GM23248 (cell line): Measurements from ENCODE around the gene PIK3CB. TPM values are rescaled to one million over a fixed set of nuclear protein-coding genes. Genes with fewer than 3 reads are reported as not detected.
"Not testable (repeated sequence)": the region's sequence is repeated elsewhere in the genome, so short reads cannot be mapped to it uniquely, and the experiment has no call there.

ENCODE experiments used
- DNase-seq: peaks from one replicate; pipeline ENCODE4 v3.0.0-alpha.2; 2015
- H2AFZ ChIP-seq: fragments of 200-600 bp; sonication (generic); 2 replicates; pipeline ENCODE4 v1.6.1; 2016; ENCODE audit warnings: antibody characterized with exemption
- H3F3A ChIP-seq: fragments of 200-600 bp; sonication (generic); 2 replicates; pipeline ENCODE4 v1.6.1; 2016; ENCODE audit warnings: mild to moderate bottlenecking, antibody characterized with exemption, mixed run types; ENCODE audit not compliant: insufficient read depth
- H3K27ac ChIP-seq: fragments of 200-600 bp; sonication (generic); 2 replicates; pipeline ENCODE4 v1.5.1; 2016; ENCODE audit warnings: mild to moderate bottlenecking
- H3K27me3 ChIP-seq: fragments of 200-600 bp; sonication (generic); replicated peaks from 2 replicates; pipeline ENCODE4 v1.6.1; 2016; ENCODE audit warnings: mild to moderate bottlenecking; ENCODE audit not compliant: insufficient read depth
- H3K36me3 ChIP-seq: fragments of 200-600 bp; sonication (generic); 2 replicates; pipeline ENCODE4 v1.6.1; 2016; ENCODE audit warnings: low read depth, mild to moderate bottlenecking
- H3K4me1 ChIP-seq: fragments of 200-600 bp; sonication (generic); 2 replicates; pipeline ENCODE4 v1.6.1; 2016; ENCODE audit warnings: mild to moderate bottlenecking; ENCODE audit not compliant: insufficient read depth
- H3K4me2 ChIP-seq: fragments of 200-600 bp; sonication (generic); one replicate; pipeline ENCODE4 v1.6.1; 2016; ENCODE audit warnings: mild to moderate bottlenecking; ENCODE audit not compliant: unreplicated experiment
- H3K4me3 ChIP-seq: fragments of 200-600 bp; sonication (generic); 2 replicates; pipeline ENCODE4 v1.5.1; 2016; ENCODE audit warnings: mild to moderate bottlenecking
- H3K79me2 ChIP-seq: fragments of 200-600 bp; sonication (generic); 2 replicates; pipeline ENCODE4 v1.6.1; 2016; ENCODE audit warnings: mild to moderate bottlenecking; ENCODE audit not compliant: insufficient read depth
- H3K9ac ChIP-seq: fragments of 200-600 bp; sonication (generic); 2 replicates; pipeline ENCODE4 v1.6.1; 2016; ENCODE audit warnings: mild to moderate bottlenecking
- H3K9me2 ChIP-seq: fragments of 200-600 bp; sonication (generic); 2 replicates; pipeline ENCODE4 v1.6.1; 2016; ENCODE audit warnings: mixed run types, mild to moderate bottlenecking, moderate library complexity; ENCODE audit not compliant: insufficient read depth
- H3K9me3 ChIP-seq: fragments of 200-600 bp; sonication (generic); one replicate; pipeline ENCODE4 v1.6.1; 2017; ENCODE audit warnings: low read depth
- H4K20me1 ChIP-seq: fragments of 200-600 bp; sonication (generic); 2 replicates; pipeline ENCODE4 v1.6.0; 2016; ENCODE audit not compliant: insufficient read depth
- EZH2 ChIP-seq: fragments of 200-600 bp; sonication (generic); IDR thresholded peaks from 2 replicates; pipeline ENCODE4 v1.6.1; 2018; ENCODE audit warnings: antibody characterized with exemption, mild to moderate bottlenecking; ENCODE audit not compliant: insufficient read depth, poor library complexity, severe bottlenecking
- EZH2phosphoT487 ChIP-seq: fragments of 200-600 bp; sonication (generic); IDR thresholded peaks from 2 replicates; pipeline ENCODE4 v1.6.1; 2018; ENCODE audit warnings: antibody characterized with exemption, moderate library complexity, mild to moderate bottlenecking, low read depth; ENCODE audit not compliant: insufficient read depth
- WGBS, 2 experiments: methylation state at CpG; one replicate each; pipeline ENCODE4 v1.1.6; 2015 to 2017; ENCODE audit warnings: low lambda C conversion rate in 2 of 2, low coverage in 1 of 2; ENCODE audit errors: missing lambda C conversion rate in 2 of 2; 5-methylcytosine and 5-hydroxymethylcytosine counted together
- in situ Hi-C: fragments of 300-500 bp; cut with MboI; formaldehyde crosslinking; loops from 2 replicates; pipeline ENCODE4 v1.15.0; 2020
- polyA plus RNA-seq: library from polyadenylated mRNA; unstranded; fragments of >200 nt; fragmentation: Nextera tagmentation; extraction: Ambion mirVana; gene quantifications from 2 replicates; pipeline ENCODE4 v1.2.1, GENCODE V29; 2016
- total RNA-seq: library from RNA; depleted of rRNA; stranded (reverse); fragments of >200 nt; shearing (Covaris generic); gene quantifications from 2 replicates; pipeline ENCODE4 v1.2.3, GENCODE V29; 2014

Gene PIK3CB
- total and polyA plus RNA-seq, 2 experiments from 2014 or later, result 4.8 to 6.4 TPM

DNA sequence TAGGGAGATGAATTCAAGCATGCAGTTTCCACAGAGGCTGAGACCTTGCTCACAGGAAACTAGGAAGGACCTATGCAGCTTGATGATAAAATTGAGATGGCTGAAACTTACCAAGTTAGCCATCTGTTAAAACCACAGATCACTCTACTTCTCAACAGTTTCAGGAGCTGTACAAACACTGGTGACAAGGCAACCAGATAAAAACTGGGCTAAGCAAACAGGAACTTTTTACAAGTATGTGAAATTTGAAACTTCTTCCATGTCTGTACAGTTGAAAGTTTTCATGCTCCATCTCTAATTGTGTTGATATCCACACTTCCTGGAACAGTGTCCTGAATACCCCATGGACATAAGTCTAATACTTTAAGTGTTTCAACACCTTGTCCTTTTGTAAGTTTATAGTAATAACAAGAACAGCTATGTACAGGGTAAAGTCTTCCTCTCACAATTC, 147.9 kb downstream of the PIK3CB start:
- no peak overlapping the region for H3K4me3 ChIP-seq
- TF ChIP-seq EZH2phosphoT487, result peak; percentile 100
- no peak for TF ChIP-seq EZH2
- H4K20me1 ChIP-seq, result no peaks in the 10 kb centered on the region
- H3K79me2 ChIP-seq, result no peaks in the 10 kb centered on the region
- peak overlapping the region; percentile 26 for H3K4me2 ChIP-seq
- H3K9ac ChIP-seq, result no peak overlapping the region; the same call in 1 of the 2 replicates
- no peaks in the 10 kb centered on the region for H3K9me3 ChIP-seq
- H2AFZ ChIP-seq, result no peak overlapping the region
- H3K9me2 ChIP-seq, result no peaks in the 10 kb centered on the region
- H3K36me3 ChIP-seq, result no peaks in the 10 kb centered on the region
- peak; percentile 75 for DNase-seq
- H3K27me3 ChIP-seq, result no peaks in the 10 kb centered on the region
- peaks cover 17% of the 10 kb centered on the region for H3K4me1 ChIP-seq
- in situ Hi-C loops, result no loop called here
- H3F3A ChIP-seq, result peaks cover 29% of the 10 kb centered on the region
- peak overlapping the region; percentile 48 for H3K27ac ChIP-seq

DNA sequence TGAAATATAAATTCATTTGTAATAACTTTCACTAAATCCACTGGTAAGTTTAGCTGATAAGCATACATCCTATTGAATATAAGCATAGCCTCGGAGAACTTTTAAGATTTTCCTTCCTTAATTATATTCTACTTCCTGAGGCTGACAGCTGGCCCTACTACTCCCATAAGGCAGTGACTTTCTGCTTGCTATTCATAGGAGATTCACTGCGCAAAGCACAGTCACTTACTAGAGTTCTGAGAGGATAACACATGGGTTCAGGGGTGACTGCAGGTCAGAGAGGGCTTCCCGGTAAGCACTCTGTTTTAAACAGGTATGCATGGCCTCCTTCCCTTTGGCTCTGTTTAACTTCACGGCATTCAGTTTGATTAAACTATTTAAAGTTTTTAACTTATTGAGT, 150.3 kb downstream of the PIK3CB start:
- in situ Hi-C loops, result no loop called here
- Histone ChIP-seq H3K27me3 (no peaks in the 10 kb centered on the region), H3K36me3 (no peaks in the 10 kb centered on the region), H3K27ac (no peak overlapping the region), H3K9me3 (no peaks in the 10 kb centered on the region), H3K9me2 (no peaks in the 10 kb centered on the region), H3K4me3 (no peak overlapping the region), H2AFZ (no peak overlapping the region), H4K20me1 (no peaks in the 10 kb centered on the region), H3K79me2 (no peaks in the 10 kb centered on the region), H3K4me1 (peaks cover 17% of the 10 kb centered on the region), H3K9ac (no peak overlapping the region), H3F3A (peaks cover 29% of the 10 kb centered on the region), H3K4me2 (no peak overlapping the region)
- TF ChIP-seq EZH2phosphoT487 (no peak), EZH2 (no peak)
- 94 to 95% methylated on average over 4 of the region's 4 CpGs for WGBS, 2 experiments
- DNase-seq, result no peak

DNA sequence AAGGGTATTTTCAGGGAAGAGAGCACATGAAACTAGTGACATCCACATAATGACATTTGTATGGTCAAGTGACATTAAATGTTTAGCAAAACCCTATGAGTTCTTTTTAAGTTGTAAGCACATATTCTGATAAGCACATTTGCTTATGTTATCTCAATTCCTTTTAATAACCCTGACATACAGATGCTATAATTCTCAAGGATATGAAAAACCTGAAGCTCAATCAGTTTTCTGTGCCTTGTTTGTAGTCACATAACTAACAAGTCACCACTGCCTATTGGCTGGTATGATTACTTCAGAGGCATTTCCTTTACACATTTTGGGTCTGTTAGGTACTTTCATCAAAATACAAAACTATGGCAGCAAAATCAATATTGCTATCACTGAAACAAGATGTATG, 152.1 kb downstream of the PIK3CB start:
- TF ChIP-seq EZH2phosphoT487, result no peak
- TF ChIP-seq EZH2, result no peak
- H3K36me3 ChIP-seq, result no peaks in the 10 kb centered on the region
- H3K9me2 ChIP-seq, result no peaks in the 10 kb centered on the region
- H3K9ac ChIP-seq, result no peak overlapping the region
- no peaks in the 10 kb centered on the region for H4K20me1 ChIP-seq
- no peak overlapping the region for H3K27ac ChIP-seq
- no peaks in the 10 kb centered on the region for H3K9me3 ChIP-seq
- no peak overlapping the region for H3K4me3 ChIP-seq
- no peaks in the 10 kb centered on the region for H3K79me2 ChIP-seq
- peaks cover 26% of the 10 kb centered on the region for H3F3A ChIP-seq
- H2AFZ ChIP-seq, result no peak overlapping the region
- no peak for DNase-seq
- in situ Hi-C loops, result no loop called here
- no peak overlapping the region for H3K4me2 ChIP-seq
- H3K4me1 ChIP-seq, result peaks cover 17% of the 10 kb centered on the region
- no peaks in the 10 kb centered on the region for H3K27me3 ChIP-seq

DNA sequence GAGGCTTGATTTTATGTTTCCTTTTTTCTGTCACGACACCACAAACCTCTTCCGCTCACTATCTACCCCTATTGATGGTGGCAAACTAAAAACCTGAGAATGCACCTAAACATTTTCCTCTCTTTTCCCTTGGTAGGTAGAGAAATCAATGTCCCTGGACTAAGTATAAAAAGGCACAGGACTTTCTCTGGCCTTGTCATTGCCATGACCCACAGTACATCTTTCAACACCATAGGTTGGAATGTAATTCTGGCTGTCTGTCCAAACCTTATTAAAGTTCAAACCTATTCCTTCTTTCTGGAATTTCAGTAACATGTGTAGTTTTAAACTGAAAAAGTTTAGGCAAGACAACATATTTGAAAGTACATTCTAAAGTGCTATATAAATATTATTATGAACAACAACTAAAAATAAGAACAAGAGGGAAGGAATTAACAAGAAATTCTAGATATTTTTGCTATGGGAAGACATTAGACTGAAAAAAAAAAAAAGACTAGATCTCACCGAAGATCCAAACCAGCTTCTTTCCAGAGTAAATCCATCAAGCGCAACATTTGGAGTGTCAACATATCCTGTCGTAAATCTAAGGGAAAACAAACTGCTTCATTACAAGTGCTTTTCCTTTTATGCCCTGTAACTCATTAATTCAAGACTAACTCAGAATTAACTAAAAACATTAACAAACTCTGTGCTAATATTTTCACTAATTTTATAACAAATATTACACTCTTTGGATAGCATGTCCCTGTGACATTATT, 153.1 kb downstream of the PIK3CB start:
- DNase-seq, result no peak
- H3K9me2 ChIP-seq, result no peaks in the 10 kb centered on the region
- H3K79me2 ChIP-seq, result no peaks in the 10 kb centered on the region
- H3K4me3 ChIP-seq, result no peak overlapping the region
- in situ Hi-C loops, result no loop called here
- 90% methylated on average over 5 of the region's 5 CpGs for WGBS, 2 experiments
- no peaks in the 10 kb centered on the region for H3K36me3 ChIP-seq
- H3K9ac ChIP-seq, result no peak overlapping the region
- peaks cover 7% of the 10 kb centered on the region for H3K4me1 ChIP-seq
- H3F3A ChIP-seq, result peaks cover 16% of the 10 kb centered on the region
- no peaks in the 10 kb centered on the region for H3K27me3 ChIP-seq
- no peak overlapping the region for H2AFZ ChIP-seq
- H3K4me2 ChIP-seq, result no peak overlapping the region
- TF ChIP-seq EZH2 (no peak), EZH2phosphoT487 (no peak)
- H3K27ac ChIP-seq, result no peak overlapping the region
- no peaks in the 10 kb centered on the region for H3K9me3 ChIP-seq
- H4K20me1 ChIP-seq, result no peaks in the 10 kb centered on the region

DNA sequence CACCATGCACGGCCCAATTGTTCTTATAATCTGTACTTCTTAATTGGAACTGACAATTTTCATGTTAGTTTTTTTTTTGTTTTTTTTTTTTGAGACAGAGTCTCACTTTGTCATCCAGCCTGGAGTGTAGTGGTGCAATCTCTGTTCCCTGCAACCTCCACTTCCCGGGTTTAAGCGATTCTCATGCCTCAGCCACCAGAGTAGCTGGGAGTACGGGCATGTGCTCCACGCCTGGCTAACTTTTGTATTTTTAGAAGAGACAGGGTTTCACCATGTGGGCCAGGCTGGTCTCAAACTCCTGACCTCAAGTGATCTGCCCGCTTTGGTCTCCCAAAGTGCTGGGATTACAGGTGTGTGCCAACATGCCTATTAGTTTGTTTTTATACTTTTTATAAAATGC, 153.8 kb downstream of the PIK3CB start:
- H3K27ac ChIP-seq, H3K9me2 ChIP-seq, H4K20me1 ChIP-seq, H3K4me2 ChIP-seq, in situ Hi-C loops, H3K4me1 ChIP-seq, H2AFZ ChIP-seq, DNase-seq, H3K4me3 ChIP-seq, H3K9ac ChIP-seq, H3K36me3 ChIP-seq, H3K27me3 ChIP-seq, H3K79me2 ChIP-seq, H3K9me3 ChIP-seq: not testable (repeated sequence)
- WGBS, 2 experiments, result 99% methylated on average over 6 of the region's 6 CpGs
- H3F3A ChIP-seq, result peaks cover 12% of the 10 kb centered on the region; the same call in 1 of the 2 replicates
